Lower leg skin (tissue), 3 donors: ENCODE results near the gene FCN3.
A peak's percentile ranks its signal among the peaks of the same experiment; 100 is the strongest.

Experiments used
- CTCF ChIP-seq, 3 donors: fragments of 450-650 bp; IDR thresholded peaks; one replicate each; pipeline ENCODE4 v1.5.1; 2016; ENCODE audit warnings: antibody characterized with exemption in 3 of 3, mild to moderate bottlenecking in 3 of 3, moderate library complexity in 2 of 3
- POLR2A ChIP-seq, 2 donors: fragments of 450-650 bp; IDR thresholded peaks; one replicate each; pipeline ENCODE4 v1.6.1; 2016 to 2017; ENCODE audit warnings: antibody characterized with exemption in 2 of 2, mild to moderate bottlenecking in 1 of 2, moderate library complexity in 1 of 2

- TF ChIP-seq CTCF (IDR thresholded peaks at IDR 0.05) (peak in 1 of 3 donors; percentile 67), POLR2A (IDR thresholded peaks at IDR 0.05) (no peak)
Observed at GRCh38 chr1:27321813-27322568, 52.6 kb downstream of the FCN3 start, which contains the start of gene TMEM222.
